Choroid plexus epithelial cell (primary cell): ENCODE data around the gene DOCK6.
"Not testable (repeated sequence)": the region's sequence is repeated elsewhere in the genome, so short reads cannot be mapped to it uniquely, and the experiment has no call there.

Experiments used
- DNase-seq: peaks from one replicate; pipeline ENCODE4 v3.0.0-alpha.2; 2010; ENCODE audit warnings: low read depth
- H3K4me3 ChIP-seq: 2 replicates; pipeline ENCODE4 v1.5.1; 2011; ENCODE audit warnings: low read depth, mild to moderate bottlenecking, control low read depth, low read length, moderate library complexity
- CTCF ChIP-seq: conservative IDR thresholded peaks from 2 replicates; pipeline ENCODE4 v1.5.1; 2011; ENCODE audit warnings: low read depth, mild to moderate bottlenecking, control low read depth, inconsistent platforms, low read length, moderate library complexity

Gene DOCK6

DNA sequence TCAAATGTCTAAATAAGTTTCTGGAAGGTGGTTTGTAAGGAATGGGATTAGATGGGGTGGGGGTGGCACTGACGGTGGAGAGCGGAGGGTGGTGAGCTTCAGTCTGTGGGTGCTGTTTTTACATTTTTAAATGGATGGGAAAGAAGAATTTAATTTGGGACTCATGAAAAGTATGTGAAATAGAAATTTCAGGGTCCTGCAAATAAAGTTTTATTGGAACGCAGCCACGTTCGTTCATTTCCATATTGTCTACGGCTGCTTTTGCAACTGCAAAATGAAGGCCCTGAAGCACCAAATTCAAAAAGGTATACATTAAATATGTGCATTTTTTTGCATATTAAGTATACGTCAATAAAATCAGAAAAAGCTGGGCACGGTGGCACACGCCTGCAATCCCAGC is 74.9 kb downstream of the DOCK6 start:
- TF ChIP-seq CTCF, result no peak
- H3K4me3 ChIP-seq, result no peak overlapping the region
- no peak for DNase-seq

- TF ChIP-seq CTCF, result no peak
- DNase-seq, result no peak
- no peak overlapping the region for H3K4me3 ChIP-seq
These were observed 79.3 kb downstream of the DOCK6 start for GRCh38 chr19:11182994-11183393.

- no peak for TF ChIP-seq CTCF
- no peak for DNase-seq
- H3K4me3 ChIP-seq, result no peak overlapping the region
These were observed 80.8 kb downstream of the DOCK6 start for GRCh38 chr19:11181488-11181887.

DNA sequence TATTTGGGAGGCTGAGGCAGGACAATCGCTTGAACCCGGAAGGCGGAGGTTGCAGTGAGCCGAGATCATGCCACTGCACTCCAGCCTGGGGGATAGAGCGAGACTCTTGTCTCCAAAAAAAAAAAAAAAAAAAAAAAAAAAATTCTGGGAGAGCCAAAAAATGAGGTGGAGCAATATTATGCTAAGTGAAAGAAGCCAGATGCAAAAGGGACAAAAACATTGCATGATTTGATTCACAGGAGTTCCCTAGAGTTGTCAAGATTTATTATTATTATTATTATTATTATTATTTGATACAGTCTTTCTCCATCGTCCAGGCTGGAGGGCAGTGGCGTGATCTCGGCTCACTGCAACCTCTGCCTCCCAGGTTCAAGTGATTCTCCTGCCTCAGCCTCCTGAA is 81.3 kb downstream of the DOCK6 start:
- not testable (repeated sequence) for H3K4me3 ChIP-seq, DNase-seq

GRCh38 chr19:11180346-11180745 is 82.0 kb downstream of the DOCK6 start:
- no peak for TF ChIP-seq CTCF
- no peak overlapping the region for H3K4me3 ChIP-seq

GRCh38 chr19:11179716-11180297 is 82.5 kb downstream of the DOCK6 start:
- peak; percentile 23 for DNase-seq
- TF ChIP-seq CTCF, result no peak
- H3K4me3 ChIP-seq, result no peak overlapping the region

More at GRCh38 chr19:11180346-11180745, 82.0 kb downstream of the DOCK6 start:
- no peak for DNase-seq

- not testable (repeated sequence) for DNase-seq, H3K4me3 ChIP-seq
These were observed 83.2 kb downstream of the DOCK6 start for GRCh38 chr19:11179145-11179465.

DNA sequence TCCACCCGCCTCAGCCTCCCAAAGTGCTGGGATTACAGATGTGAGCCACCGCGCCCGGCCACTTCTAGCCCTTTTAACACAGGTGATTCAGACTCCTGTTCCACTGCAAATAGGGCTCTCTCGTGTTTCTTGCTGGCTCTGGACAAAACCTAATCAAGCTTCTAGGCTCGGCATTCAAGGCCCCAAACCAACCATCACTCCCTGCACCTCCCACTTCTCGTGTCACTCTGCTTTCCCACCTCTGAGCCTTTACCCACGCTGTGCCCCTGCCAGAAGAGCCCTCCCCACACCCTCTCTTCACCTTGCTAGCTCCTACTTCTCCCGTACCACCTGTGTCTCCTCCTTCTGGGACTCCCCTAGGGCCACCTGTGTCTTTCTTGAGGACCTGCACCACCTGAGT is 84.7 kb downstream of the DOCK6 start:
- no peak for DNase-seq
- no peak overlapping the region for H3K4me3 ChIP-seq
- TF ChIP-seq CTCF, result no peak
